B cell (primary cell): Measurements from ENCODE around the gene NCOA7. TPM values are rescaled to one million over a fixed set of nuclear protein-coding genes. Genes with fewer than 3 reads are reported as not detected.

Experiments used
- ATAC-seq: fragments of 200-7000 bp; cut with Tn5 transposase; one replicate; pipeline ENCODE4 v1.10.0; 2021; ENCODE audit warnings: low read depth, mild to moderate bottlenecking, moderate number of reproducible peaks, moderate library complexity
- CTCF ChIA-PET: fragments of 350-600 bp; sonication (Branson Sonifier 250); formaldehyde crosslinking; loops from one replicate; lab custom pipeline; 2021; ENCODE audit warnings: antibody characterized with exemption, inconsistent platforms; lab: Charles Lee
- POLR2A ChIA-PET: fragments of 350-600 bp; sonication (Branson Sonifier 250); formaldehyde crosslinking; loops from one replicate; lab custom pipeline; 2021; ENCODE audit warnings: antibody characterized with exemption; lab: Charles Lee
- DNase-seq: peaks from one replicate; pipeline ENCODE4 v3.0.0; 2013
- H2AFZ ChIP-seq: 2 replicates; pipeline ENCODE4 v1.6.1; 2012; ENCODE audit warnings: mild to moderate bottlenecking, low read depth, low read length; ENCODE audit not compliant: insufficient read depth, poor library complexity, severe bottlenecking
- H3K27ac ChIP-seq, 2 donors: 1 replicate in 1 of 2; 2 replicates in 1 of 2; pipeline ENCODE4 v1.5.1; 2012 to 2013; ENCODE audit warnings: low read length in 2 of 2, mild to moderate bottlenecking in 2 of 2, moderate library complexity in 1 of 2
- H3K27me3 ChIP-seq, 4 experiments: fragments of 200-600 bp in 1 of 4; sonication (generic) in 1 of 4; replicated peaks in 1 of 4; 1 replicate in 2 of 4; 2 replicates in 2 of 4; pipeline versions ENCODE4 v1.6.1 to v1.7.0; 2013 to 2016; ENCODE audit warnings: low read length in 3 of 4, mild to moderate bottlenecking in 2 of 4, mixed read lengths in 1 of 4, moderate library complexity in 1 of 4; ENCODE audit not compliant: insufficient read depth in 4 of 4, control insufficient read depth in 3 of 4; ENCODE audit errors: control extremely low read depth in 1 of 4
- H3K36me3 ChIP-seq, 2 experiments: replicated peaks in 1 of 2; 1 replicate in 1 of 2; 2 replicates in 1 of 2; pipeline versions ENCODE4 v1.6.1 to v1.7.1; 2013; ENCODE audit warnings: low read length in 1 of 2; ENCODE audit not compliant: insufficient read depth in 2 of 2, control insufficient read depth in 1 of 2; ENCODE audit errors: control extremely low read depth in 1 of 2, extremely low read depth in 1 of 2
- H3K4me1 ChIP-seq, 2 donors: fragments of 200-600 bp in 1 of 2; sonication (generic) in 1 of 2; 1 replicate in 1 of 2; 2 replicates in 1 of 2; pipeline versions ENCODE4 v1.5.1 to v1.6.1; 2013 to 2017; ENCODE audit warnings: low read length in 2 of 2; ENCODE audit not compliant: control insufficient read depth in 2 of 2, insufficient read depth in 2 of 2
- H3K4me2 ChIP-seq: replicated peaks from 2 replicates; pipeline ENCODE3; 2012; ENCODE audit warnings: mild to moderate bottlenecking, low read depth, low read length; ENCODE audit not compliant: poor library complexity, severe bottlenecking
- H3K4me3 ChIP-seq, 5 experiments: fragments of 200-600 bp in 1 of 5; sonication (generic) in 1 of 5; 1 replicate in 3 of 5; 2 replicates in 2 of 5; pipeline versions ENCODE4 v1.5.1 to v1.7.0; 2011 to 2016; ENCODE audit warnings: low read length in 4 of 5, mild to moderate bottlenecking in 4 of 5, low read depth in 2 of 5, control low read depth in 1 of 5, moderate library complexity in 1 of 5; ENCODE audit not compliant: insufficient read depth in 1 of 5; ENCODE audit errors: control extremely low read depth in 1 of 5, extremely low read depth in 1 of 5
- H3K79me2 ChIP-seq: fragments of 200-600 bp; sonication (generic); one replicate; pipeline ENCODE4 v1.6.0; 2016; ENCODE audit warnings: low read length; ENCODE audit not compliant: control insufficient read depth, insufficient read depth
- H3K9ac ChIP-seq: fragments of 200-600 bp; sonication (generic); 2 replicates; pipeline ENCODE4 v1.6.1; 2017; ENCODE audit warnings: mild to moderate bottlenecking, low read length, moderate library complexity
- H3K9me3 ChIP-seq, 3 donors: one replicate each; pipeline versions ENCODE4 v1.6.1 to v1.7.1; 2013; ENCODE audit warnings: low read length in 2 of 3; ENCODE audit not compliant: control insufficient read depth in 2 of 3, insufficient read depth in 1 of 3; ENCODE audit errors: control extremely low read depth in 1 of 3
- H4K20me1 ChIP-seq: 2 replicates; pipeline ENCODE4 v1.6.0; 2012; ENCODE audit warnings: mild to moderate bottlenecking, low read length; ENCODE audit not compliant: insufficient read depth, control insufficient read depth, poor library complexity, severe bottlenecking
- H3K27ac Mint-ChIP-seq: one replicate; pipeline ENCODE4 v1.8.0; 2021; ENCODE audit warnings: mixed read lengths
- H3K27me3 Mint-ChIP-seq: one replicate; pipeline ENCODE4 v1.8.0; 2021; ENCODE audit warnings: mixed read lengths
- H3K4me1 Mint-ChIP-seq: one replicate; pipeline ENCODE4 v1.8.0; 2021; ENCODE audit warnings: mixed read lengths
- H3K4me3 Mint-ChIP-seq: one replicate; pipeline ENCODE4 v1.8.0; 2021; ENCODE audit warnings: mixed read lengths
- H3K9me3 Mint-ChIP-seq: one replicate; pipeline ENCODE4 v1.8.0; 2022; ENCODE audit warnings: mixed read lengths; ENCODE audit not compliant: insufficient read depth
- CTCF ChIP-seq: fragments of 200-600 bp; IDR thresholded peaks from one replicate; pipeline ENCODE4 v1.8.0; 2022; ENCODE audit warnings: antibody characterized with exemption, mild to moderate bottlenecking
- EZH2 ChIP-seq: IDR thresholded peaks from 2 replicates; pipeline ENCODE4 v1.6.1; 2012; ENCODE audit warnings: borderline replicate concordance, low read depth, mild to moderate bottlenecking, moderate library complexity, low read length; ENCODE audit not compliant: insufficient read depth, poor library complexity, severe bottlenecking
- WGBS: methylation state at CpG from one replicate; pipeline ENCODE4 v1.1.5; 2013; ENCODE audit warnings: missing lambda C conversion rate; ENCODE audit not compliant: insufficient coverage; 5-methylcytosine and 5-hydroxymethylcytosine counted together
- intact Hi-C: fragments of 100-400 bp; cut with micrococcal nuclease; formaldehyde crosslinking; loops from one replicate; pipeline ENCODE4 v1.10.0; 2022
- polyA plus RNA-seq: library from polyadenylated mRNA; depleted of rRNA; stranded (reverse); fragments of >200 nt; gene quantifications from 2 replicates; pipeline ENCODE4 v1.2.3, GENCODE V29; 2012
- total RNA-seq, 2 donors: library from RNA; stranded (reverse); fragments of 120-200 nt in 1 of 2; gene quantifications; 1 replicate in 1 of 2; 2 replicates in 1 of 2; pipeline versions ENCODE4 v1.2.3 to v1.2.4, GENCODE V29; 2013 to 2022

Gene NCOA7
- total and polyA plus RNA-seq, 2 donors (not counting 1 experiment from before 2014, with no cell fraction given): 10.9 to 27.4 TPM

DNA sequence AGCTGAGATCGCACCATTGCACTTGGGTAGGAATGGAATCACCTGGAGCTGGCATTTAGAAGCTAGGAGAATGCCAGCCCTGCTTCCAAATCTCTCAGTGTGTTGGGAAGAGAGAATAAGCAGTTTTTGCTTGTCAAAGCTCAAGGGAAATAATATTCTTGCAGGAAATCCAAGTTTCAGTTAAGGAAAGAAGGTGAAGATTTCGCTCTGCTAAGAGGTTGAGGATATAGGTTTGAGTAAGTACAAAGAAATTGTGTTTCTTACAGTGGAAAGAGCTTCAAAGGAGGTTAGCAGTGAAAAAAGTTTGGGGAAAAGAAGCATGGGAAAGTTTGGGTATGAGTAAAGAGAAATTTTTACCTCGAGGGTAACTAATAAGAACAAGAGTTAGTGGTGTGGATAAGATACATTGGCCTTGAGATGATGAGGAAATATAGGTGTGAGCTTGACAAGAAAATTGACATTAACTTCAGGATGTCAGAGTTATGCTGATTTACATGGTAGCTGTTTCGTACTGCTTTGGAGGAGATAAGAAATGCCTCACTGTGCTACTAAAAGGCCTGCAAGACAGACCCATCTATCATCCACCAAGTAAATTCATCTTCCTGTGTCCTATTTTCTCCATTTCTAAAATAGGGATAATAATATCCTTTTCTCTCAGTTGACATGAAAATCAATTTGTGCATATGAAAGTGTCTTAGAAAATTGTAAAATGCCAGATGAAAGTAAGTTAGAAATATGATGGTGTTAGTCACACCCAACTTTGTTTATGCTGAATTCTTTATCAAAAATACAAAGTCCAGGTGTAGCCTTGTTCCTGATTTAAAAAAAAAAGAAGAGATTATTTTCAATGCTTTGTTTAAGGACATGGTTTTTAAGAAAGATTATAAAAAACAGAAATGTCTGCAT is 153.0 kb downstream of the NCOA7 start:
- WGBS: 82% methylated on average over 3 of the region's 4 CpGs
- Histone ChIP-seq H3K36me3 (no peaks in the 10 kb centered on the region), H3K79me2 (no peaks in the 10 kb centered on the region), H3K27me3 (peaks cover 0 to 9% (median 3%) of the 10 kb centered on the region in 4 experiments), H3K4me3 (no peak overlapping the region), H3K9ac (no peak overlapping the region), H3K27ac (no peak overlapping the region), H3K4me1 (no peaks in the 10 kb centered on the region), H2AFZ (no peak overlapping the region), H3K9me3 (no peaks in the 10 kb centered on the region), H3K4me2 (no peak overlapping the region), H4K20me1 (no peaks in the 10 kb centered on the region)
- no peak for DNase-seq
- ChIA-PET POLR2A (no interaction called here), CTCF (interaction anchor here (1.0 kb wide), 1 partner anchor 13 kb away, joined by 7 read pairs; the partner anchor contains the start of gene HINT3)
- ATAC-seq: no peak
- TF ChIP-seq CTCF: no peak
- no peak for TF ChIP-seq EZH2
- Mint-ChIP-seq H3K4me1 (no peaks in the 10 kb centered on the region), H3K4me3 (no peak overlapping the region), H3K27ac (no peak overlapping the region), H3K27me3 (peaks cover 17% of the 10 kb centered on the region), H3K9me3 (no peaks in the 10 kb centered on the region)
- intact Hi-C loops: no loop called here

DNA sequence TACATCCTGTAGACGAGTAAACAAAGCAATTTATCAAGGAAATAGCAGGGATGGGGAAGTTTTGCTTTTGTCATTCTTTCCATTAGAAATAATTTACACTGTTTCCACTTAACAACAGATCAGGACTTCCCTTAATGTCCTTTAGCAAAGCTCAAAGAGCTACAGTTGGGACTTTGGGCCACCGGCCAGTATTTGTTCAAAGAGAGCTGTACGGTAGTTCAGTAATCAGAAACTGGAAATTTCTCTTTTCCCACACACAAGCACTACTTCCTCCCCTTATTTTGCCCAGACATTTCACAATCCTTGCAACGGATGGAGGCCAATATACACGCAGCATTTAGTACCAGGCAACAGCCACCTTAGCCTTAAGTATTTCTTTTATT is 153.7 kb downstream of the NCOA7 start:
- Histone ChIP-seq H3K27me3 (peaks cover 0 to 9% (median 3%) of the 10 kb centered on the region in 4 experiments), H3K9ac (no peak overlapping the region), H3K4me1 (no peaks in the 10 kb centered on the region), H3K4me2 (no peak overlapping the region), H3K4me3 (no peak overlapping the region), H3K9me3 (no peaks in the 10 kb centered on the region), H4K20me1 (no peaks in the 10 kb centered on the region), H3K36me3 (no peaks in the 10 kb centered on the region), H2AFZ (no peak overlapping the region), H3K79me2 (no peaks in the 10 kb centered on the region), H3K27ac (no peak overlapping the region)
- CTCF ChIA-PET: no interaction called here
- no peak for DNase-seq
- H3K27me3 Mint-ChIP-seq: peaks cover 14% of the 10 kb centered on the region
- no peaks in the 10 kb centered on the region for H3K4me1 Mint-ChIP-seq
- no peak for TF ChIP-seq CTCF
- TF ChIP-seq EZH2: no peak
- WGBS: 53% methylated on average over 2 of the region's 5 CpGs
- no peak for ATAC-seq
- POLR2A ChIA-PET: no interaction called here
- H3K27ac Mint-ChIP-seq: no peak overlapping the region
- H3K4me3 Mint-ChIP-seq: no peak overlapping the region
- no peaks in the 10 kb centered on the region for H3K9me3 Mint-ChIP-seq
- intact Hi-C loops: no loop called here
